K562 (cell line): ENCODE measurements around the gene PSMB10. TPM values are rescaled to one million over a fixed set of nuclear protein-coding genes. Genes with fewer than 3 reads are reported as not detected.

Source experiments
- ETV6 ChIP-seq, 3 experiments: fragments of 150-350 bp in 1 of 3; sonication (generic) in 1 of 3; formaldehyde crosslinking in 1 of 3; IDR thresholded peaks; 2 replicates each; pipeline versions ENCODE4 v1.6.1 to v1.8.0; 2014 to 2022; ENCODE audit warnings: borderline replicate concordance in 2 of 3, low read depth in 2 of 3, antibody characterized with exemption in 1 of 3, low read length in 1 of 3, mild to moderate bottlenecking in 1 of 3, missing genetic modification reagents in 1 of 3
- HEY1 ChIP-seq: fragments of 250-450 bp; sonication (Bioruptor Pico); IDR thresholded peaks from 2 replicates; pipeline ENCODE4 v1.5.0; 2020; ENCODE audit warnings: mild to moderate bottlenecking, moderate library complexity, borderline replicate concordance
- MAX ChIP-seq: sonication (generic); formaldehyde crosslinking; IDR thresholded peaks from 2 replicates; pipeline ENCODE4 v1.9.0; 2022; ENCODE audit warnings: mild to moderate bottlenecking, missing genetic modification reagents
- POLR2G ChIP-seq: fragments of 200-400 bp; formaldehyde crosslinking; IDR thresholded peaks from 2 replicates; pipeline ENCODE4 v1.6.1; 2017; ENCODE audit warnings: low read depth, mild to moderate bottlenecking, antibody characterized with exemption, low read length, moderate library complexity
- RFX7 ChIP-seq: fragments of 250-450 bp; sonication (Bioruptor Pico); IDR thresholded peaks from 2 replicates; pipeline ENCODE4 v1.5.1; 2021; ENCODE audit warnings: mild to moderate bottlenecking
- UBTF ChIP-seq, 2 experiments: IDR thresholded peaks; 2 replicates each; pipeline ENCODE4 v1.6.1; 2012; ENCODE audit warnings: improper control_type of control experiment in 2 of 2, low read depth in 2 of 2, low read length in 2 of 2, borderline replicate concordance in 1 of 2
- ZC3H11A ChIP-seq: IDR thresholded peaks from 2 replicates; pipeline ENCODE4 v1.6.1; 2012; ENCODE audit warnings: low read depth, low read length, improper control_type of control experiment
- ZNF384 ChIP-seq: IDR thresholded peaks from 2 replicates; pipeline ENCODE4 v1.6.1; 2012; ENCODE audit warnings: low read depth, low read length, improper control_type of control experiment
- ZNF57 ChIP-seq: fragments of 450-650 bp; formaldehyde crosslinking; IDR thresholded peaks from 2 replicates; pipeline ENCODE4 v1.4.0; 2020; ENCODE audit warnings: mild to moderate bottlenecking, moderate library complexity
- polyA plus RNA-seq, 8 experiments: library from polyadenylated mRNA; depleted of rRNA in 4 of 8; stranded (reverse) in 5 of 8; unstranded in 3 of 8; fragments of >200 nt; fragmentation: Nextera tagmentation in 2 of 8; fragmentation: Illumina TruSeq in 1 of 8; extraction: Ambion mirVana in 2 of 8; extraction: Trizol in 1 of 8; gene quantifications; 2 replicates each; pipeline versions ENCODE4 v1.2.1 to v1.2.3, GENCODE V29; 2011 to 2014; ENCODE audit warnings: inconsistent platforms in 1 of 8, missing spikeins in 1 of 8
- total RNA-seq, 7 experiments: library from RNA; depleted of rRNA in 6 of 7; stranded (reverse); fragments of >200 nt in 6 of 7; fragmentation: Illumina TruSeq in 2 of 7; extraction: Trizol in 2 of 7; gene quantifications; 2 replicates each; pipeline versions ENCODE4 v1.2.1 to v1.2.3, GENCODE V29; 2011 to 2021; ENCODE audit warnings: low replicate concordance in 1 of 7
- TF ChIP-seq, protein P1 (sequence below): sonication (generic); formaldehyde crosslinking; IDR thresholded peaks from 2 replicates; pipeline ENCODE4 v1.8.1; 2023; ENCODE audit warnings: mild to moderate bottlenecking, missing genetic modification reagents
- TF ChIP-seq, protein P2 (sequence below): fragments of 450-650 bp; formaldehyde crosslinking; IDR thresholded peaks from 2 replicates; pipeline ENCODE4 v1.4.0; 2020; ENCODE audit warnings: mild to moderate bottlenecking
- TF ChIP-seq, protein P3 (sequence below): sonication (generic); formaldehyde crosslinking; IDR thresholded peaks from 2 replicates; pipeline ENCODE4 v1.8.0; 2022; ENCODE audit warnings: missing genetic modification reagents, mild to moderate bottlenecking, borderline replicate concordance

PSMB10 gene
- total and polyA plus RNA-seq, 9 of the 15 experiments (the other 6 are each of a cell fraction or from before 2014, with no cell fraction given), result 11.7 to 105 (median 51.0) TPM

- no peak for TF ChIP-seq UBTF (IDR thresholded peaks at IDR 0.05; ENCODE audit: borderline replicate concordance in 1 of 2, low read depth in 2 of 2, low read length in 2 of 2)
- no peak for TF ChIP-seq ZNF384
- no peak for TF ChIP-seq ETV6 (IDR thresholded peaks at IDR 0.05; ENCODE audit: borderline replicate concordance in 1 of 2, low read depth in 2 of 2, low read length in 1 of 2)
- no peak for TF ChIP-seq ETV6 (CRISPR knock-in tag; IDR thresholded peaks at IDR 0.05; ENCODE audit: borderline replicate concordance)
- no peak for TF ChIP-seq ZNF57
- no peak for TF ChIP-seq RFX7 (CRISPR knock-in tag)
- TF ChIP-seq ZC3H11A, result no peak
- no peak for TF ChIP-seq HEY1 (CRISPR knock-in tag)
- peak; percentile 48; the same call in 1 of the 2 replicates for TF ChIP-seq MAX (CRISPR knock-in tag)
- TF ChIP-seq, protein P1, sequence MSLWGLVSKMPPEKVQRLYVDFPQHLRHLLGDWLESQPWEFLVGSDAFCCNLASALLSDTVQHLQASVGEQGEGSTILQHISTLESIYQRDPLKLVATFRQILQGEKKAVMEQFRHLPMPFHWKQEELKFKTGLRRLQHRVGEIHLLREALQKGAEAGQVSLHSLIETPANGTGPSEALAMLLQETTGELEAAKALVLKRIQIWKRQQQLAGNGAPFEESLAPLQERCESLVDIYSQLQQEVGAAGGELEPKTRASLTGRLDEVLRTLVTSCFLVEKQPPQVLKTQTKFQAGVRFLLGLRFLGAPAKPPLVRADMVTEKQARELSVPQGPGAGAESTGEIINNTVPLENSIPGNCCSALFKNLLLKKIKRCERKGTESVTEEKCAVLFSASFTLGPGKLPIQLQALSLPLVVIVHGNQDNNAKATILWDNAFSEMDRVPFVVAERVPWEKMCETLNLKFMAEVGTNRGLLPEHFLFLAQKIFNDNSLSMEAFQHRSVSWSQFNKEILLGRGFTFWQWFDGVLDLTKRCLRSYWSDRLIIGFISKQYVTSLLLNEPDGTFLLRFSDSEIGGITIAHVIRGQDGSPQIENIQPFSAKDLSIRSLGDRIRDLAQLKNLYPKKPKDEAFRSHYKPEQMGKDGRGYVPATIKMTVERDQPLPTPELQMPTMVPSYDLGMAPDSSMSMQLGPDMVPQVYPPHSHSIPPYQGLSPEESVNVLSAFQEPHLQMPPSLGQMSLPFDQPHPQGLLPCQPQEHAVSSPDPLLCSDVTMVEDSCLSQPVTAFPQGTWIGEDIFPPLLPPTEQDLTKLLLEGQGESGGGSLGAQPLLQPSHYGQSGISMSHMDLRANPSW, result no peak
- TF ChIP-seq, protein P2, sequence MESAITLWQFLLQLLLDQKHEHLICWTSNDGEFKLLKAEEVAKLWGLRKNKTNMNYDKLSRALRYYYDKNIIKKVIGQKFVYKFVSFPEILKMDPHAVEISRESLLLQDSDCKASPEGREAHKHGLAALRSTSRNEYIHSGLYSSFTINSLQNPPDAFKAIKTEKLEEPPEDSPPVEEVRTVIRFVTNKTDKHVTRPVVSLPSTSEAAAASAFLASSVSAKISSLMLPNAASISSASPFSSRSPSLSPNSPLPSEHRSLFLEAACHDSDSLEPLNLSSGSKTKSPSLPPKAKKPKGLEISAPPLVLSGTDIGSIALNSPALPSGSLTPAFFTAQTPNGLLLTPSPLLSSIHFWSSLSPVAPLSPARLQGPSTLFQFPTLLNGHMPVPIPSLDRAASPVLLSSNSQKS (CRISPR knock-in tag), result no peak
- peak; percentile 93 for TF ChIP-seq POLR2G
- TF ChIP-seq, protein P3, sequence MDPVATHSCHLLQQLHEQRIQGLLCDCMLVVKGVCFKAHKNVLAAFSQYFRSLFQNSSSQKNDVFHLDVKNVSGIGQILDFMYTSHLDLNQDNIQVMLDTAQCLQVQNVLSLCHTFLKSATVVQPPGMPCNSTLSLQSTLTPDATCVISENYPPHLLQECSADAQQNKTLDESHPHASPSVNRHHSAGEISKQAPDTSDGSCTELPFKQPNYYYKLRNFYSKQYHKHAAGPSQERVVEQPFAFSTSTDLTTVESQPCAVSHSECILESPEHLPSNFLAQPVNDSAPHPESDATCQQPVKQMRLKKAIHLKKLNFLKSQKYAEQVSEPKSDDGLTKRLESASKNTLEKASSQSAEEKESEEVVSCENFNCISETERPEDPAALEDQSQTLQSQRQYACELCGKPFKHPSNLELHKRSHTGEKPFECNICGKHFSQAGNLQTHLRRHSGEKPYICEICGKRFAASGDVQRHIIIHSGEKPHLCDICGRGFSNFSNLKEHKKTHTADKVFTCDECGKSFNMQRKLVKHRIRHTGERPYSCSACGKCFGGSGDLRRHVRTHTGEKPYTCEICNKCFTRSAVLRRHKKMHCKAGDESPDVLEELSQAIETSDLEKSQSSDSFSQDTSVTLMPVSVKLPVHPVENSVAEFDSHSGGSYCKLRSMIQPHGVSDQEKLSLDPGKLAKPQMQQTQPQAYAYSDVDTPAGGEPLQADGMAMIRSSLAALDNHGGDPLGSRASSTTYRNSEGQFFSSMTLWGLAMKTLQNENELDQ, result no peak
Measured at GRCh38 chr16:67892899-67893742, 43.5 kb downstream of the PSMB10 start, which contains the start of gene PSKH1 (continued).
